Measurements from ENCODE around the gene RNF214. TPM values are rescaled to one million over a fixed set of nuclear protein-coding genes. Genes with fewer than 3 reads are reported as not detected.

Gene RNF214
- total and polyA plus RNA-seq, 3 donors from 2014 or later = 37.8 to 48.9 (median 44.9) TPM

- intact Hi-C loops (cut with DNase I; ENCODE audit: low total_unique reads) = no loop called here
- H3K36me3 ChIP-seq (ENCODE audit: low read depth, missing control alignments) = no peaks in the 10 kb centered on the region
- no peak overlapping the region for H3K4me3 ChIP-seq
- H3K4me1 ChIP-seq = no peaks in the 10 kb centered on the region
- H3K27me3 ChIP-seq = no peaks in the 10 kb centered on the region
- TF ChIP-seq CTCF (IDR thresholded peaks at IDR 0.05) = no peak
- TF ChIP-seq POLR2A (IDR thresholded peaks at IDR 0.05) = no peak
- H3K27ac ChIP-seq = no peak overlapping the region
- H3K9me3 ChIP-seq = no peaks in the 10 kb centered on the region
- WGBS, 2 donors = 93 to 95% methylated on average over 2 of the region's 2 CpGs
- no peak for DNase-seq
Measured at GRCh38 chr11:117292616-117293015, 60.1 kb downstream of the RNF214 start.

GRCh38 chr11:117295438-117296137, 63.1 kb downstream of the RNF214 start:
- no peak overlapping the region for H3K27ac ChIP-seq
- TF ChIP-seq CTCF (IDR thresholded peaks at IDR 0.05) (no peak), POLR2A (IDR thresholded peaks at IDR 0.05) (no peak)
- no peak overlapping the region for H3K4me3 ChIP-seq
- 65 to 74% methylated on average over 9 of the region's 9 CpGs for WGBS, 2 donors
- peak; percentile 51 for DNase-seq
- H3K27me3 ChIP-seq = no peaks in the 10 kb centered on the region
- no peaks in the 10 kb centered on the region for H3K36me3 ChIP-seq (ENCODE audit: low read depth, missing control alignments)
- no peaks in the 10 kb centered on the region for H3K9me3 ChIP-seq
- intact Hi-C loops (cut with DNase I; ENCODE audit: low total_unique reads) = no loop called here
- peaks cover 17% of the 10 kb centered on the region for H3K4me1 ChIP-seq

DNA sequence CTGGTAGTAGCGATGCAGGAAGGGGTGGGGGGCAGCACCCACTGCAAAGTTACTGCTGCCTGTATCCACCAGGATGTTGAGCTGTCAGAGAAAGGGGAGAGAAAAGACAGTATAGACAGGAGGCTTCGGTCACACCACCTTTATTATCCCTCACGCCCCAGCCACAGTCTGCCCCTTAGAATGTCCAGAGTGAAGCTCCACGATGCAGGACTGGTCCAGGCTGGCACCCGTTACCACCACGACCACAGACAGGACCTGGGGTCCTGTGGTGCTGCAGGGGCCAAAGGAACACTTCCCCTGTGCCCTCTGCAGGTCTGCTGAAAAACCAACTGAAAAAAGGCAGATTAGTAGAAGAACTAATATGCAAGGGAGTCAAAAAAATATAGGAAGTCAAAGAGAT, 64.4 kb downstream of the RNF214 start:
- WGBS, 2 donors = 78 to 93% methylated on average over 6 of the region's 6 CpGs
- no peaks in the 10 kb centered on the region for H3K36me3 ChIP-seq (ENCODE audit: low read depth, missing control alignments)
- H3K4me3 ChIP-seq = no peak overlapping the region
- TF ChIP-seq POLR2A (IDR thresholded peaks at IDR 0.05) (no peak), CTCF (IDR thresholded peaks at IDR 0.05) (no peak)
- H3K27ac ChIP-seq = no peak overlapping the region
- no peaks in the 10 kb centered on the region for H3K9me3 ChIP-seq
- H3K27me3 ChIP-seq = no peaks in the 10 kb centered on the region
- intact Hi-C loops (cut with DNase I; ENCODE audit: low total_unique reads) = no loop called here
- no peak for DNase-seq
- H3K4me1 ChIP-seq = peaks cover 20% of the 10 kb centered on the region

DNA sequence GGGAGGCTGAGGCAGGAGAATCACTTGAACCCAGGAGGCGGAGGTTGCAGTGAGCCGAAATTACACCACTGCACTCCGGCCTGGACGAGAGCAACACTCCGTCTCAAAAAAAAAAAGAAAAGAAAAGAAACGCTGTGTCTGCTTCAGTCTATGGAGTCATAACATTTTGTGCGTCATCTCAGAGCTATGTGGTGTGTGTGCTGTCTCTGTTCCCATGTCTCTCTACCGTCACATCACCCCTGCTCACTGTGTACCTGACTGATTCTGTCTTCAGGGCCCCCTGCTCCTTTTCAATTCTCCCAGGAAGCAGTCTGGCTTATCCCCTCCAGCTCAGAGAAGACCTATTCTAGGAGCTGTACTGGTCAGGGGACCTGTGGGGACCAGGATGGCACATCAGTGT, 65.7 kb downstream of the RNF214 start:
- no peak overlapping the region for H3K27ac ChIP-seq
- DNase-seq = no peak
- no peak for TF ChIP-seq CTCF (IDR thresholded peaks at IDR 0.05)
- TF ChIP-seq POLR2A (IDR thresholded peaks at IDR 0.05) = no peak
- no peak overlapping the region for H3K4me3 ChIP-seq
- 93 to 94% methylated on average over 8 of the region's 8 CpGs for WGBS, 2 donors
- peaks cover 20% of the 10 kb centered on the region for H3K4me1 ChIP-seq
- no peaks in the 10 kb centered on the region for H3K36me3 ChIP-seq (ENCODE audit: low read depth, missing control alignments)
- no peaks in the 10 kb centered on the region for H3K27me3 ChIP-seq
- H3K9me3 ChIP-seq = no peaks in the 10 kb centered on the region
- intact Hi-C loops (cut with DNase I; ENCODE audit: low total_unique reads) = no loop called here
